Peyer's patch (tissue), 4 donors: Measurements from ENCODE around the gene RAB17.

ENCODE experiments used
- POLR2A ChIP-seq, 2 donors: fragments of 450-650 bp; IDR thresholded peaks; one replicate each; pipeline ENCODE4 v1.5.1; 2017; ENCODE audit warnings: antibody characterized with exemption in 2 of 2, mild to moderate bottlenecking in 2 of 2, moderate library complexity in 2 of 2
- TF ChIP-seq, protein P1 (sequence below), 6 experiments: fragments of 450-650 bp in 4 of 6; fragments of 200-600 bp in 2 of 6; sonication (generic) in 1 of 6; IDR thresholded peaks; one replicate each; pipeline ENCODE4 v1.5.1; 2017 to 2019; ENCODE audit warnings: antibody characterized with exemption in 6 of 6, mild to moderate bottlenecking in 3 of 6, moderate library complexity in 1 of 6

DNA sequence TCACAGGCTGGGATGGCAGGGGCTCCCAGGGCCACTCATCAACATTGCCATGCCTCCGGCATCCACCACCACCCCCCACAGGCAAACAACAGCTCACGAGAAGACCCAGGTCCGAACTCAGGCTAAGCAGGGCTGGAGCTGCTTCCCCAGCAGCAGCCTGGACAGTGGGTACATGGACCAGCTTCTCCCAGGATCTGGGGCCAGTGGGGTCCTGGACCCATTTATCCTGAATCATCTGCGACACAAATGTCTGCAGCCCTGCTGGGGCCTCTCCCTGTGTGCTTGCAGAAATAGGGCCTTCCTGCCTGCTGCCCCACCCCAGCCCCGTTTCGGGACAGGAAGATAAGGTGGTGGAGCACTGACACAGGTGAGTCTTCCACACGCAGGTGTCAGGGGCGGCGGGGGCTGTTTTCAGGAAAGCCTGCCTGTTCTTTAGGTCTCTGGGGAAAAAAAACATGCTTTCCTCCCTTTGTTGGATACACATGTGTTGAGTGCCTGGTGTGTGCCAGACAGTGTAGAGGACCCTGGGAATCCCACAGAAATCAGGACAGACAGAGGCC is 19.7 kb downstream of the RAB17 start:
- TF ChIP-seq, protein P1, sequence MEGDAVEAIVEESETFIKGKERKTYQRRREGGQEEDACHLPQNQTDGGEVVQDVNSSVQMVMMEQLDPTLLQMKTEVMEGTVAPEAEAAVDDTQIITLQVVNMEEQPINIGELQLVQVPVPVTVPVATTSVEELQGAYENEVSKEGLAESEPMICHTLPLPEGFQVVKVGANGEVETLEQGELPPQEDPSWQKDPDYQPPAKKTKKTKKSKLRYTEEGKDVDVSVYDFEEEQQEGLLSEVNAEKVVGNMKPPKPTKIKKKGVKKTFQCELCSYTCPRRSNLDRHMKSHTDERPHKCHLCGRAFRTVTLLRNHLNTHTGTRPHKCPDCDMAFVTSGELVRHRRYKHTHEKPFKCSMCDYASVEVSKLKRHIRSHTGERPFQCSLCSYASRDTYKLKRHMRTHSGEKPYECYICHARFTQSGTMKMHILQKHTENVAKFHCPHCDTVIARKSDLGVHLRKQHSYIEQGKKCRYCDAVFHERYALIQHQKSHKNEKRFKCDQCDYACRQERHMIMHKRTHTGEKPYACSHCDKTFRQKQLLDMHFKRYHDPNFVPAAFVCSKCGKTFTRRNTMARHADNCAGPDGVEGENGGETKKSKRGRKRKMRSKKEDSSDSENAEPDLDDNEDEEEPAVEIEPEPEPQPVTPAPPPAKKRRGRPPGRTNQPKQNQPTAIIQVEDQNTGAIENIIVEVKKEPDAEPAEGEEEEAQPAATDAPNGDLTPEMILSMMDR (IDR thresholded peaks at IDR 0.05), result no peak
- no peak for TF ChIP-seq POLR2A (IDR thresholded peaks at IDR 0.05)
